Measurements from ENCODE around the gene ZNF575. TPM values are rescaled to one million over a fixed set of nuclear protein-coding genes. Genes with fewer than 3 reads are reported as not detected.

ZNF575 gene
- total RNA-seq, 2 experiments from 2014 or later, result 2.6 to 2.7 TPM

GRCh38 chr19:43503501-43504425, 29.2 kb upstream of the ZNF575 start:
- peak; percentile 92 for ATAC-seq (ENCODE audit: poor library complexity)
- Histone ChIP-seq H3K36me3 (ENCODE audit: insufficient read depth, low read length) (peaks cover 12% of the 10 kb centered on the region), H3K4me1 (ENCODE audit: insufficient read depth, low read length) (peaks cover 35% of the 10 kb centered on the region), H3K9me3 (ENCODE audit: control insufficient read depth in 1 of 2, insufficient read depth in 1 of 2, low read length in 2 of 2) (no peaks in the 10 kb centered on the region), H3K4me3 (ENCODE audit: low read length) (peak overlapping the region; percentile 91), H3K27me3 (ENCODE audit: control insufficient read depth in 1 of 2, insufficient read depth in 2 of 2, low read length in 2 of 2) (no peaks in the 10 kb centered on the region), H3K27ac (ENCODE audit: low read depth in 1 of 2, low read length in 2 of 2) (peak overlapping the region; percentile 85 to 88)
- intact Hi-C loops (cut with DNase I, micrococcal nuclease), result loop anchor here (1.0 to 5.0 kb wide), 7 partner anchors 15 to 56 kb away; no protein-coding TSS in a partner anchor
- H3K36me3 Mint-ChIP-seq (ENCODE audit: low read depth), result peaks cover 48% of the 10 kb centered on the region
- CTCF ChIA-PET, result interaction anchor here (0.8 to 2.8 kb wide), 12 partner anchors 16 to 91 kb away, joined by 3 to 22 read pairs (median 5); no protein-coding TSS in a partner anchor
- no peaks in the 10 kb centered on the region for H3K27me3 Mint-ChIP-seq
- peak overlapping the region; percentile 94 for H3K4me3 Mint-ChIP-seq
- POLR2A ChIA-PET, result interaction anchor here (0.6 to 3.3 kb wide), 20 partner anchors 10 to 164 kb away, joined by 3 to 88 read pairs (median 7); partner anchors contain the start of genes IRGQ and ZNF575
- H3K4me1 Mint-ChIP-seq (ENCODE audit: low read depth), result peaks cover 40% of the 10 kb centered on the region
- no peaks in the 10 kb centered on the region for H3K9me3 Mint-ChIP-seq
- no peak for TF ChIP-seq CTCF (IDR thresholded peaks at IDR 0.05)
- H3K27ac Mint-ChIP-seq, result peak overlapping the region; percentile 96
- DNase-seq, result peak; percentile 98 to 100 (median 99)

- ChIA-PET POLR2A (interaction anchor here (0.6 to 3.3 kb wide), 20 partner anchors 11 to 164 kb away, joined by 3 to 88 read pairs (median 7); partner anchors contain the start of genes IRGQ and ZNF575), CTCF (interaction anchor here (0.8 to 2.8 kb wide), 11 partner anchors 15 to 90 kb away, joined by 3 to 22 read pairs (median 6); no protein-coding TSS in a partner anchor)
- ATAC-seq (ENCODE audit: poor library complexity), result peak; percentile 38
- DNase-seq, result peak in 12 of 14 experiments; percentile 31 to 73 (median 52)
- no peaks in the 10 kb centered on the region for H3K9me3 Mint-ChIP-seq
- peak within 1 kb of the TSS; percentile 96 for H3K27ac Mint-ChIP-seq
- Histone ChIP-seq H3K27me3 (ENCODE audit: control insufficient read depth in 1 of 2, insufficient read depth in 2 of 2, low read length in 2 of 2) (no peaks in the 10 kb centered on the region), H3K36me3 (ENCODE audit: insufficient read depth, low read length) (peaks cover 8% of the 10 kb centered on the region), H3K4me1 (ENCODE audit: insufficient read depth, low read length) (peaks cover 35% of the 10 kb centered on the region), H3K27ac (ENCODE audit: low read depth in 1 of 2, low read length in 2 of 2) (peak within 1 kb of the TSS; percentile 85 to 88), H3K9me3 (ENCODE audit: control insufficient read depth in 1 of 2, insufficient read depth in 1 of 2, low read length in 2 of 2) (no peaks in the 10 kb centered on the region), H3K4me3 (ENCODE audit: low read length) (peak within 1 kb of the TSS; percentile 91)
- no peaks in the 10 kb centered on the region for H3K27me3 Mint-ChIP-seq
- H3K36me3 Mint-ChIP-seq (ENCODE audit: low read depth), result peaks cover 45% of the 10 kb centered on the region
- intact Hi-C loops (cut with DNase I, micrococcal nuclease), result loop anchor here (1.0 to 5.0 kb wide), 7 partner anchors 14 to 57 kb away; no protein-coding TSS in a partner anchor
- H3K4me3 Mint-ChIP-seq, result peak within 1 kb of the TSS; percentile 94
- TF ChIP-seq CTCF (IDR thresholded peaks at IDR 0.05), result no peak
- peaks cover 36% of the 10 kb centered on the region for H3K4me1 Mint-ChIP-seq (ENCODE audit: low read depth)
Measured at GRCh38 chr19:43504426-43505185, 28.4 kb upstream of the ZNF575 start, which contains the start of gene PHLDB3. TSS of gene PHLDB3 (minus strand) at chr19:43504746. CDS start at chr19:43504118, 628 bp downstream.

DNA sequence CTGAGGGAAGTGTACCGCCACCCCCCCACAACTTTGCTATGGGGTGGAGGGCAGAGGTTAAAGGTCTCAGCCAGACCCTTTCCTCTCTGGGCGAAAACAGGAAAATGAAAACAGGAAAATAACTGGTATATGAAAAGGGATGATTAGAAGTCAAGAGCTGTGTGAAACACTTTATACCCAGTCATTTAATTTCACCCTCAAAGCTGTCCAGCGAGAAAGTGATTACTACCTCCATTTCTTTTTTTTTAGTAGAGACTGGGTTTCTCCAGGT, 27.9 kb upstream of the ZNF575 start:
- H3K4me3 Mint-ChIP-seq, result peak overlapping the region; percentile 63
- Histone ChIP-seq H3K4me3 (ENCODE audit: low read length) (no peak overlapping the region), H3K9me3 (ENCODE audit: control insufficient read depth in 1 of 2, insufficient read depth in 1 of 2, low read length in 2 of 2) (no peaks in the 10 kb centered on the region), H3K27ac (ENCODE audit: low read depth in 1 of 2, low read length in 2 of 2) (peak overlapping the region; percentile 85 to 88), H3K4me1 (ENCODE audit: insufficient read depth, low read length) (peaks cover 35% of the 10 kb centered on the region), H3K27me3 (ENCODE audit: control insufficient read depth in 1 of 2, insufficient read depth in 2 of 2, low read length in 2 of 2) (no peaks in the 10 kb centered on the region), H3K36me3 (ENCODE audit: insufficient read depth, low read length) (peaks cover 11% of the 10 kb centered on the region)
- H3K9me3 Mint-ChIP-seq, result no peaks in the 10 kb centered on the region
- peaks cover 36% of the 10 kb centered on the region for H3K4me1 Mint-ChIP-seq (ENCODE audit: low read depth)
- DNase-seq (no peak), ATAC-seq (ENCODE audit: poor library complexity) (no peak)
- peaks cover 49% of the 10 kb centered on the region for H3K36me3 Mint-ChIP-seq (ENCODE audit: low read depth)
- peak overlapping the region; percentile 96 for H3K27ac Mint-ChIP-seq
- no peak for TF ChIP-seq CTCF (IDR thresholded peaks at IDR 0.05)
- intact Hi-C loops (cut with DNase I, micrococcal nuclease), result loop anchor here (2.0 kb wide), 2 partner anchors 14 to 30 kb away; no protein-coding TSS in a partner anchor
- no peaks in the 10 kb centered on the region for H3K27me3 Mint-ChIP-seq
- CTCF ChIA-PET, result interaction anchor here (1.5 to 2.8 kb wide), 7 partner anchors 14 to 90 kb away, joined by 4 to 22 read pairs (median 10); no protein-coding TSS in a partner anchor
- POLR2A ChIA-PET, result interaction anchor here (1.5 to 3.3 kb wide), 13 partner anchors 11 to 163 kb away, joined by 3 to 88 read pairs (median 12); partner anchors contain the start of genes IRGQ and ZNF575

Data from CD4-positive, alpha-beta T cell (primary cell).